HG03103 (cell line): ENCODE results near the gene PTX4.

ENCODE experiments used
- ATAC-seq: cut with Tn5 transposase; IDR thresholded peaks from one replicate; pipeline ENCODE4 v1.9.1; 2021; ENCODE audit warnings: low read depth; ENCODE audit not compliant: unreplicated experiment

PTX4 gene, protein sequence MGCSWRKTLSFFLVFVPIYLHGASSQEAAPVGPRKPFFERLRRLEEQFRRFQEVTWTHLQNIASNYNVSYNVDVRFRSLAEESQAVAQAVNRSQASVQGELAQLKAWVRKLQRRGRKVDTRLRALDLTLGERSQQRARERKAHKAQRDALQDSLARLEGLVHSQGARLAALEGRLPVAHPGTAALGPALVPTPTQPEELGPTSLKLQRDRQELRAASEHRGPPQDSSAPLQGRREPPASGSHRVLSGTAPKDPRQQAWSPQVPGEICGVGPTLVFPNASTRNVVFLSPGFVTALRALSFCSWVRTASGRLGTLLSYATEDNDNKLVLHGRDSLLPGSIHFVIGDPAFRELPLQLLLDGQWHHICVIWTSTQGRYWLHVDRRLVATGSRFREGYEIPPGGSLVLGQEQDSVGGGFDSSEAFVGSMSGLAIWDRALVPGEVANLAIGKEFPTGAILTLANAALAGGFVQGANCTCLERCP

DNA sequence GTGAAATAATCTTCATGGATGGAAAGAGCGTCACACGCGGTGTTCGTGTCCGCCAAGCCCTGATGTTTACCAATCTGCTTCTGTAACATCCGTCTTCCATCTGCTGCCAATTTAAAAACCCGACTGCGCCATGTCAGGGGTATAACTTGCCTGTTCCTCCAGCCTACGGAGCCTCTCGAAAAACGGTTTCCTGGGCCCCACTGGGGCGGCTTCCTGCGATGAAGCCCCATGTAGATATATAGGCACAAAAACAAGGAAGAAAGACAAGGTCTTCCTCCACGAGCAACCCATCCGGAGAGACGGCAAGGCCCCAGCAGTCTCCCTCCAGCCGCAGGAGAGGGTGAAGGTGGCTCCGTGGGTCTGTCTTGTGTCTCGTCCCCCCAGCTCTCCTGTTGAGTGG is at the start of gene PTX4:
Gene PTX4 (minus strand): TSS at position 326 of the 400 bp plus-strand sequence. CDS start 35 bp downstream, at position 291.
- ATAC-seq: no peak

- no peak for ATAC-seq
These were observed 49.1 kb upstream of the PTX4 start for GRCh38 chr16:1537763-1538289.

DNA sequence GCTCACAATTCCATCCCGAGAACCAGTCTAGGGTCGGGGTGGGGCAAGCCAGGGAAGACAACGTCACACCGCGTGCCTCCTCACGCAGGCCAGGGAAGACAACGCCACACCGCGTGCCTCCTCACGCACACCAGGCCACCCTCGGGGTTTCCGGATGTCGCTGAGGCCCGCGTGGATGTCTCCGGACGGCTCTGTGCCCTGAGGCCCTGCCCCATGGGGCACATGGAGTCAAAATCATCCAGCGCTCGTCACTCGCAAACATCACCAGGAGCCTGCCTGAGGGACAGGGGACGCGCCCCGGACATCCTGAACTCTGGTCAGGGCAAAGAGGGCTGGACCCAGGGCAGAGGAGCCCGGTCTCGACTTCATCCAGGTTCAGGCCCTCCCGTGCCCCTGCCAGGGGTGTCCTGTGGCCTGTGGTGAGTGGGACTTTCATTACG is 48.4 kb upstream of the PTX4 start:
- ATAC-seq: no peak

GRCh38 chr16:1536601-1537000 is 47.9 kb upstream of the PTX4 start:
- ATAC-seq: no peak

DNA sequence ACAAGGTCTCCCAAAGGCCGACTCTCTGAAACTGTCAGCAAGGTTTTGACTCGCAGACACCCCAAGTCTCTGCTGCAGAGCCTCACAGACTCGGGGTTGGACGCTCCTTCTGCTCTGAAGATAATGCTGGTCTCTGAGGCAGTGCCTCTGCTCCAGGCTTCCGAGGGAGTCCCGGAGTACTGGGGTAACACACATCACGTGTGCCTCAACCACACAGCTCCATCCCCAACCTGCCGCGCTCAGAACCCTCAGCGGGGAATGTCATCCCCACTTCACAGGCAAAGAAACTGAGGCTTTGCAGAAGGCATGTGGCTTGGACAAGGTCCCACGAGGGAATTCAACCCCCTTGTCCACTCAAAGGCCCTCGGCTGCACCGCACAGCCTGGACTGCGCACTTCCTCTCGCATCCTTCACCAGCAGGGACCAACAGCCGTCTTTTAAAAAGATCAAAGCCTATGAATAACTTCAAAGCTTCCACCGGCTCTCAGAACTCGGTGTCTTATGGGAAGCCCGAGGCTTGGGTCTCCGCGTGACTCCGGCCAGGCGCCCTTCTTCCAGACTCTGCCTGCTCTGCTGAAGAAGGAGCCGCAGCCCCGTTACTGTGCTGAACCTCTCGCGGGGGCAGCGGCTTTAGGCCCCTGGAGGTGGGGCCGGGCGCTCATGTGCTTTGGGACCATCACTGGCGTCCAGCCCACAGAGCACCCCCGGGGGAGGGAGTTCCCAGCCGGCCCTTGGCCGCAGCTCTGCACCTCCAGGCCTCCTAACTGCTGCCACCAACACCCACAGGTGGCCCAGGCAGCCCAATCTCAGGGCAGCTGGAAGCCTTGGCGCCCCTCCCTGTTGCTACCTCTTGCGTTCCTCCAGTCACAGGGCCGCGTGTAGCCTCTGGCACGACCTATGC is 46.9 kb upstream of the PTX4 start:
- ATAC-seq: no peak

DNA sequence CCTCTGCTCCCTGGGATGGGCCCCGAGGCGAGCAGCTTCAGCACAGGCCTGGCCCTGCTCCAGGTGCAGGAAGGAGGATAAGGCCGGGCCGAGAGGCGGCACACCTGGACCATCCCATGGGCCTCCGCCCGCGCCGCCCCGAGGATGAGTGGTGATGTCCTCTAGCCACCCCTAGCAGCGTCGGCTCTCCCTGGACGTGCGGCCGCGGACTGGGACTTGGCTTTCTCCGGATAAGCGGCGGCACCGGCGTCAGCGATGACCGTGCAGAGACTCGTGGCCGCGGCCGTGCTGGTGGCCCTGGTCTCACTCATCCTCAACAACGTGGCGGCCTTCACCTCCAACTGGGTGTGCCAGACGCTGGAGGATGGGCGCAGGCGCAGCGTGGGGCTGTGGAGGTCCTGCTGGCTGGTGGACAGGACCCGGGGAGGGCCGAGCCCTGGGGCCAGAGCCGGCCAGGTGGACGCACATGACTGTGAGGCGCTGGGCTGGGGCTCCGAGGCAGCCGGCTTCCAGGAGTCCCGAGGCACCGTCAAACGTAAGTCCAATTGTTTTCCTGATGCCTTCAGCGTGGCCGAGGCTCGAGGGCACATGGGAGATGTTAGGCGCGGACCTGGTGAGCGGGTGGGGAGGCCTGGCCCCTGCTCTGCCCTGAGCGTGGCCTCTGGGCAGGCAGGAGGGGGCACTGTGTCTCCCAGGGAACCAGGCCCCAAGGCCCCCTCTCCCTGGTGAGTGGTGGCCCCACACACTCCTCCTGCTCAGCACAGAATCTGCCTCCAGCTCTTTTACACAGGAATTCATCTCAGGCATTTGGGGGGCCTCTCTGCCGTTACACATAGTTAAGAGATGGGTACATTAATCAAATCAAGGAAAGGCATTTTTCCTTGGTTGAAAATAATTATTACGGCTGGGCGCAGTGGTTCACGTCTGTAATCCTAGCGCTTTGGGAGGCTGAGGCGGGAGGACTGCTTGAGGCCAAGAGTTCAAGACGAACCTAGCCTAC is 45.6 kb upstream of the PTX4 start:
- no peak for ATAC-seq

- ATAC-seq: no peak
These were observed 44.8 kb upstream of the PTX4 start, which contains the start of gene TMEM204 for GRCh38 chr16:1533443-1533951. Gene TMEM204 (plus strand): TSS chr16:1533666. CDS start chr16:1534276, 610 bp downstream.

GRCh38 chr16:1532771-1533170 is 44.0 kb upstream of the PTX4 start:
- no peak for ATAC-seq

DNA sequence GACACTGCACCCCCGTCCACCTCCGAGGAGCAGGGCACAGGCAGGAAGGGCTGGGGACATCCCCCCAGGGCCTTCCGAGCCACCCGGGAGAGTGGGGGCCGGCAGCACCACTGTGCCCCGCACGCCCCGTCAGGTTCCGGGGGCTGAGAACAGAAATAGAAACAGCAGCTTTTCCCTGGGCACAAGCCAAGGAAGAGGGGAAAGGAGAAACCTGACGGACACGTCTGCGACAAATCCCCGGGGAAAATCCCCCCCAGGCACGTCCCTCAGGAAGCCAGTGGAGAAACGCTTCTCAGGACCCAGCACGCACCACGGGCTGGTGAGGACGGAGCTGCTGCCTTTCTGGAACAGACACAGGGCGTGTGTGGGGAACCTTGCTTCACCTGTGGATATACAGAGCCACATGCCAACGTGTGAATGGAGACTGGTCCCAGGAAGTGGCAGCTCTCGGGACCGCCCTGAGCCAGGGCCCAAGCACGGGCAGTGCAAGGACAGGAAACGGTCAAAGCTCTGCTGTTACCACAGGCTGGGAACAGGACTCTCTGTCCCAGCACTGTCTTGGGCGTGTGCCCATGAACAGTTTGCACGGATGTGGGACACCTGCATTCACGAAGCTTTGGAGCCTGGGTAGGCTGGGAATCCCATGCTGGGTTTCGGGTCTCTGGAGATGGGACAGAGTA is 43.5 kb upstream of the PTX4 start:
- no peak for ATAC-seq

GRCh38 chr16:1531638-1531910 is 42.8 kb upstream of the PTX4 start:
- no peak for ATAC-seq

GRCh38 chr16:1530883-1531637 is 42.3 kb upstream of the PTX4 start:
- ATAC-seq: no peak

DNA sequence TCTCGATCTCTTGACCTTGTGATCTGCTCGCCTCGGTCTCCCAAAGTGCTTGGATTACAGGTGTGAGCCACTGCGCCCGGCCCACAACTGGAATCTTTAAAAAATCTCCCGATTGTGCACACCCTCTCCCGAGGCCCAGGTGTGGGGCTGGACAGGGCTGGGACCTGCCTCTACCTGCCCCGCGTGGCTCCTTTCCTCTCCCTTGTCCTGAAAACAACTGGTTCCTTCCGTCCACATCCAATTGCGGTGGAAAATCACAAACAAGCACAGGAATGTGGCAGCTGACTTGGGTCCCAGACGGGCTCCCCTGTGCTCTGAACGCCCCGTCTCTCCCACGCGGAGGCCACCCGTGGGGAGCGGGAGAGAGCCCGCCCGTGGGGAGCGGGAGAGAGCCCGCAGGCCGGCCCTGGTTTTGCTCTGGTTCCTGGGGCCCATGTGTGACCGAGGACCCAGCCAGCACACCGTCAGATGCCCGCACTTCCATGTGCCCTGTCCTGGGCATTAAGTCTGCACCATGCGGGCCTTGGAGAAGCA is 41.7 kb upstream of the PTX4 start:
- ATAC-seq: no peak

DNA sequence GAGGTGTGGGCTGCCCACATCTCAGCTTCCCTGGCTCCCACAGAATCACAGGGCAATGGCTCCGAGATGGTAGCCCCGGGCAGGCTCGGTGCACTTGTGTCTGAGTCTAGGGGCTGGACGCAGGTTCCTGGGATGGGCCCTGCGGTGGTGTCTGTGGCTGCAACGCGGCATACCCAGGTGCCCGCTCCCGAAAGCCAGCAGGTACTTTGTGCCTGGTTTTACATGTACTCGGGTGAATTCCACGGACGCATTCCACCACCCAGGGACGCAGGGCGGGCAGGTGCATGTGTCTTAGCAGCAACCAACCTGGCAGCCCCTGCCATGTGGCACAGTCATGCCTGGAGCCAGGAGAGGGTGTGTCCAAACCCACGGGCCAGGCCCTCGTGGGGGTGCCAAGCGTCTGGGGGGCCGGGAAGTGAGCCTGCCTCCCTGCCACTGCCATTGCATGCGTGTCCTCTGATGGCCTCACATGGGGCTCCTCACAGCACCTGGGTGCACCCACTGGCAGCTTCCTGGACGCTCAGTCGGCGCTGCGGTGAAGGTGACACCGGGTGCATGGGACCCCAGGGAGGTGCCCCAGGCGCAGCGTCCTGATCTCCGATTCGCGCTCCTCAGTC is 40.3 kb upstream of the PTX4 start:
- no peak for ATAC-seq

GRCh38 chr16:1527836-1528811 is 39.4 kb upstream of the PTX4 start:
- no peak for ATAC-seq

GRCh38 chr16:1526608-1527555 is 38.1 kb upstream of the PTX4 start:
- no peak for ATAC-seq
